T-helper 9 cell (primary cell): ENCODE measurements around the gene ASCC1.

ENCODE experiments used
- DNase-seq: peaks from one replicate; pipeline ENCODE4 v3.0.0-alpha.2; 2020

ASCC1 gene

GRCh38 chr10:72062832-72063702, 153.0 kb downstream of the ASCC1 start:
- DNase-seq = no peak

GRCh38 chr10:72062382-72062781, 153.7 kb downstream of the ASCC1 start:
- no peak for DNase-seq

GRCh38 chr10:72061930-72062329, 154.1 kb downstream of the ASCC1 start:
- DNase-seq = no peak

- DNase-seq = no peak
These were observed 154.6 kb downstream of the ASCC1 start for GRCh38 chr10:72061491-72061890.

GRCh38 chr10:72059843-72060822, 155.9 kb downstream of the ASCC1 start:
- no peak for DNase-seq

- no peak for DNase-seq
These were observed 156.9 kb downstream of the ASCC1 start for GRCh38 chr10:72058989-72059842.

- no peak for DNase-seq
These were observed 157.7 kb downstream of the ASCC1 start for GRCh38 chr10:72058347-72058898.

GRCh38 chr10:72056932-72057751, 158.9 kb downstream of the ASCC1 start:
- DNase-seq = no peak

GRCh38 chr10:72056113-72056512, 160.0 kb downstream of the ASCC1 start:
- DNase-seq = no peak

GRCh38 chr10:72053690-72054089, 162.4 kb downstream of the ASCC1 start:
- DNase-seq = no peak

- DNase-seq = no peak
These were observed 165.2 kb downstream of the ASCC1 start for GRCh38 chr10:72050873-72051272.

GRCh38 chr10:72049969-72050781, 165.9 kb downstream of the ASCC1 start:
- DNase-seq = no peak

- no peak for DNase-seq
These were observed 166.6 kb downstream of the ASCC1 start for GRCh38 chr10:72049472-72049871.

GRCh38 chr10:72048450-72049124, 167.5 kb downstream of the ASCC1 start:
- DNase-seq = peak; percentile 85
